Panc1 (cell line): ENCODE measurements around the gene R3HDM2. TPM values are rescaled to one million over a fixed set of nuclear protein-coding genes. Genes with fewer than 3 reads are reported as not detected.
"Not testable (repeated sequence)": the region's sequence is repeated elsewhere in the genome, so short reads cannot be mapped to it uniquely, and the experiment has no call there.

Experiments used
- ATAC-seq: fragments of 200-7000 bp; cut with Tn5 transposase; 2 replicates; pipeline ENCODE4 v1.9.1; 2020; ENCODE audit warnings: mild to moderate bottlenecking, moderate library complexity
- BruUV-seq: library from RNA; stranded (reverse); fragments of 400-500 nt; replicated peaks from 2 replicates; lab custom pipeline; 2021; lab: Mats Ljungman, UMichigan
- CTCF ChIA-PET: fragments of 300-600 bp; sonication (Branson Sonifier 250); formaldehyde crosslinking; loops from one replicate; lab custom pipeline; 2022; ENCODE audit warnings: antibody characterized with exemption; lab: Charles Lee
- POLR2A ChIA-PET: fragments of 300-600 bp; sonication (Branson Sonifier 250); formaldehyde crosslinking; loops from one replicate; lab custom pipeline; 2022; ENCODE audit warnings: antibody characterized with exemption; lab: Charles Lee
- DNase-seq: peaks from one replicate; pipeline ENCODE4 v3.0.0-alpha.2; 2010; ENCODE audit warnings: low read depth, low spot score
- H3K27ac ChIP-seq: 2 replicates; pipeline ENCODE4 v1.5.1; 2011; ENCODE audit warnings: mild to moderate bottlenecking, low read length, inconsistent platforms
- H3K27me3 ChIP-seq: fragments of 200-500 bp; sonication (Bioruptor generic); 2 replicates; pipeline ENCODE4 v1.6.0; 2014; ENCODE audit warnings: low read length, inconsistent platforms; ENCODE audit not compliant: control insufficient read depth, insufficient read depth
- H3K36me3 ChIP-seq: fragments of 200-500 bp; sonication (Bioruptor generic); 2 replicates; pipeline ENCODE4 v1.5.1; 2014; ENCODE audit warnings: inconsistent platforms, mild to moderate bottlenecking, low read length, moderate library complexity; ENCODE audit not compliant: control insufficient read depth, insufficient read depth
- H3K4me1 ChIP-seq: 2 replicates; pipeline ENCODE4 v1.5.1; 2011; ENCODE audit warnings: inconsistent platforms, mild to moderate bottlenecking, low read length, moderate library complexity; ENCODE audit not compliant: control insufficient read depth, insufficient read depth
- H3K4me3 ChIP-seq, 2 experiments: 2 replicates each; pipeline ENCODE4 v1.5.1; 2011 to 2012; ENCODE audit warnings: low read depth in 2 of 2, low read length in 2 of 2, mild to moderate bottlenecking in 2 of 2, inconsistent platforms in 1 of 2, moderate library complexity in 1 of 2
- H3K9me3 ChIP-seq: fragments of 200-500 bp; sonication (Bioruptor generic); 2 replicates; pipeline ENCODE4 v1.5.1; 2014; ENCODE audit warnings: low read depth, mild to moderate bottlenecking, inconsistent platforms, low read length, moderate library complexity; ENCODE audit not compliant: control insufficient read depth, insufficient read depth
- POLR2AphosphoS5 ChIP-seq: IDR thresholded peaks from 2 replicates; pipeline ENCODE4 v1.6.1; 2012; ENCODE audit warnings: mild to moderate bottlenecking, low read depth, low read length, moderate library complexity
- SIN3A ChIP-seq: IDR thresholded peaks from 2 replicates; pipeline ENCODE4 v1.6.1; 2012; ENCODE audit warnings: low read depth, mild to moderate bottlenecking, low read length, moderate library complexity, borderline replicate concordance; ENCODE audit not compliant: insufficient read depth
- TCF7L2 ChIP-seq: IDR thresholded peaks from 2 replicates; pipeline ENCODE4 v1.6.1; 2011; ENCODE audit warnings: mild to moderate bottlenecking, low read depth, low read length, inconsistent platforms
- in situ Hi-C: cut with HindIII; loops from 2 replicates; pipeline ENCODE4 v1.10.0; 2016; ENCODE audit warnings: low sequenced_read_pairs, low pct_unique_long_range_greater_than_20kb
- intact Hi-C: fragments of 100-400 bp; cut with micrococcal nuclease; formaldehyde crosslinking; loops from one replicate; pipeline ENCODE4 v1.10.0; 2022; ENCODE audit not compliant: unreplicated experiment
- total RNA-seq: library from RNA; stranded (reverse); gene quantifications from one replicate; pipeline ENCODE4 v1.2.1, GENCODE V29; 2021; ENCODE audit not compliant: unreplicated experiment
- TF ChIP-seq, protein P1 (sequence below), 2 experiments: IDR thresholded peaks; 2 replicates each; pipeline ENCODE4 v1.6.1; 2011 to 2012; ENCODE audit warnings: low read depth in 2 of 2, control low read depth in 1 of 2, low read length in 1 of 2, mild to moderate bottlenecking in 1 of 2, moderate library complexity in 1 of 2; ENCODE audit not compliant: insufficient read depth in 1 of 2
- TF ChIP-seq, protein P2 (sequence below): fragments of 450-650 bp; IDR thresholded peaks from 2 replicates; pipeline ENCODE4 v1.5.1; 2017; ENCODE audit warnings: mild to moderate bottlenecking

The R3HDM2 gene
- total RNA-seq, 1 experiment from 2014 or later = 56.5 TPM

GRCh38 chr12:57410534-57410933 is 20.3 kb downstream of the R3HDM2 start:
- H3K27ac ChIP-seq = no peak overlapping the region
- in situ Hi-C loops = no loop called here
- CTCF ChIA-PET = interaction anchor here (0.6 kb wide), 1 partner anchor 12 kb away, joined by 11 read pairs; no protein-coding TSS in a partner anchor

GRCh38 chr12:57404966-57405640 is 25.7 kb downstream of the R3HDM2 start:
- ChIA-PET CTCF (no interaction called here), POLR2A (interaction anchor here (0.7 kb wide), 1 partner anchor 30 kb away, joined by 5 read pairs; no protein-coding TSS in a partner anchor)
- in situ Hi-C loops = no loop called here
- no TSS peak for BruUV-seq
- H3K27me3 ChIP-seq = no peaks in the 10 kb centered on the region
- TF ChIP-seq, protein P1, sequence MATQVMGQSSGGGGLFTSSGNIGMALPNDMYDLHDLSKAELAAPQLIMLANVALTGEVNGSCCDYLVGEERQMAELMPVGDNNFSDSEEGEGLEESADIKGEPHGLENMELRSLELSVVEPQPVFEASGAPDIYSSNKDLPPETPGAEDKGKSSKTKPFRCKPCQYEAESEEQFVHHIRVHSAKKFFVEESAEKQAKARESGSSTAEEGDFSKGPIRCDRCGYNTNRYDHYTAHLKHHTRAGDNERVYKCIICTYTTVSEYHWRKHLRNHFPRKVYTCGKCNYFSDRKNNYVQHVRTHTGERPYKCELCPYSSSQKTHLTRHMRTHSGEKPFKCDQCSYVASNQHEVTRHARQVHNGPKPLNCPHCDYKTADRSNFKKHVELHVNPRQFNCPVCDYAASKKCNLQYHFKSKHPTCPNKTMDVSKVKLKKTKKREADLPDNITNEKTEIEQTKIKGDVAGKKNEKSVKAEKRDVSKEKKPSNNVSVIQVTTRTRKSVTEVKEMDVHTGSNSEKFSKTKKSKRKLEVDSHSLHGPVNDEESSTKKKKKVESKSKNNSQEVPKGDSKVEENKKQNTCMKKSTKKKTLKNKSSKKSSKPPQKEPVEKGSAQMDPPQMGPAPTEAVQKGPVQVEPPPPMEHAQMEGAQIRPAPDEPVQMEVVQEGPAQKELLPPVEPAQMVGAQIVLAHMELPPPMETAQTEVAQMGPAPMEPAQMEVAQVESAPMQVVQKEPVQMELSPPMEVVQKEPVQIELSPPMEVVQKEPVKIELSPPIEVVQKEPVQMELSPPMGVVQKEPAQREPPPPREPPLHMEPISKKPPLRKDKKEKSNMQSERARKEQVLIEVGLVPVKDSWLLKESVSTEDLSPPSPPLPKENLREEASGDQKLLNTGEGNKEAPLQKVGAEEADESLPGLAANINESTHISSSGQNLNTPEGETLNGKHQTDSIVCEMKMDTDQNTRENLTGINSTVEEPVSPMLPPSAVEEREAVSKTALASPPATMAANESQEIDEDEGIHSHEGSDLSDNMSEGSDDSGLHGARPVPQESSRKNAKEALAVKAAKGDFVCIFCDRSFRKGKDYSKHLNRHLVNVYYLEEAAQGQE (IDR thresholded peaks at IDR 0.05; ENCODE audit: insufficient read depth in 1 of 2, low read depth in 2 of 2, low read length in 1 of 2) = no peak
- TF ChIP-seq TCF7L2 = no peak
- DNase-seq (no peak), ATAC-seq (no peak)
- H3K4me1 ChIP-seq = no peaks in the 10 kb centered on the region
- H3K27ac ChIP-seq = no peak overlapping the region
- intact Hi-C loops = no loop called here
- no peak overlapping the region for H3K4me3 ChIP-seq
- no peaks in the 10 kb centered on the region for H3K36me3 ChIP-seq
- H3K9me3 ChIP-seq = no peaks in the 10 kb centered on the region

More at GRCh38 chr12:57410534-57410933, 20.3 kb downstream of the R3HDM2 start:
- POLR2A ChIA-PET = interaction anchor here (0.6 kb wide), 3 partner anchors 23 to 337 kb away, joined by 4 to 8 read pairs (median 5); no protein-coding TSS in a partner anchor
- no peak overlapping the region for H3K4me3 ChIP-seq
- no peaks in the 10 kb centered on the region for H3K27me3 ChIP-seq
- TF ChIP-seq POLR2AphosphoS5 = no peak
- no peak for TF ChIP-seq TCF7L2
- no peak for TF ChIP-seq SIN3A
- TF ChIP-seq, protein P2, sequence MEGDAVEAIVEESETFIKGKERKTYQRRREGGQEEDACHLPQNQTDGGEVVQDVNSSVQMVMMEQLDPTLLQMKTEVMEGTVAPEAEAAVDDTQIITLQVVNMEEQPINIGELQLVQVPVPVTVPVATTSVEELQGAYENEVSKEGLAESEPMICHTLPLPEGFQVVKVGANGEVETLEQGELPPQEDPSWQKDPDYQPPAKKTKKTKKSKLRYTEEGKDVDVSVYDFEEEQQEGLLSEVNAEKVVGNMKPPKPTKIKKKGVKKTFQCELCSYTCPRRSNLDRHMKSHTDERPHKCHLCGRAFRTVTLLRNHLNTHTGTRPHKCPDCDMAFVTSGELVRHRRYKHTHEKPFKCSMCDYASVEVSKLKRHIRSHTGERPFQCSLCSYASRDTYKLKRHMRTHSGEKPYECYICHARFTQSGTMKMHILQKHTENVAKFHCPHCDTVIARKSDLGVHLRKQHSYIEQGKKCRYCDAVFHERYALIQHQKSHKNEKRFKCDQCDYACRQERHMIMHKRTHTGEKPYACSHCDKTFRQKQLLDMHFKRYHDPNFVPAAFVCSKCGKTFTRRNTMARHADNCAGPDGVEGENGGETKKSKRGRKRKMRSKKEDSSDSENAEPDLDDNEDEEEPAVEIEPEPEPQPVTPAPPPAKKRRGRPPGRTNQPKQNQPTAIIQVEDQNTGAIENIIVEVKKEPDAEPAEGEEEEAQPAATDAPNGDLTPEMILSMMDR = no peak
- TF ChIP-seq, protein P1 (IDR thresholded peaks at IDR 0.05; ENCODE audit: insufficient read depth in 1 of 2, low read depth in 2 of 2, low read length in 1 of 2) = no peak
- no peaks in the 10 kb centered on the region for H3K36me3 ChIP-seq
- DNase-seq (no peak), ATAC-seq (no peak)
- no peaks in the 10 kb centered on the region for H3K4me1 ChIP-seq
- H3K9me3 ChIP-seq = no peaks in the 10 kb centered on the region
- intact Hi-C loops = no loop called here
- BruUV-seq = no TSS peak

- H3K4me3 ChIP-seq, ATAC-seq, POLR2A ChIA-PET, H3K27me3 ChIP-seq, DNase-seq, BruUV-seq, intact Hi-C loops, CTCF ChIA-PET, H3K36me3 ChIP-seq, H3K27ac ChIP-seq, H3K9me3 ChIP-seq, in situ Hi-C loops, H3K4me1 ChIP-seq: not testable (repeated sequence)
Observed at GRCh38 chr12:57402156-57402555, 28.7 kb downstream of the R3HDM2 start.
